Measurements from ENCODE around the gene NDUFA8. TPM values are rescaled to one million over a fixed set of nuclear protein-coding genes. Genes with fewer than 3 reads are reported as not detected.

Gene NDUFA8
- polyA plus RNA-seq, 1 donor (not counting 4 experiments of a cell fraction or from before 2014, with no cell fraction given), result 105 TPM

DNA sequence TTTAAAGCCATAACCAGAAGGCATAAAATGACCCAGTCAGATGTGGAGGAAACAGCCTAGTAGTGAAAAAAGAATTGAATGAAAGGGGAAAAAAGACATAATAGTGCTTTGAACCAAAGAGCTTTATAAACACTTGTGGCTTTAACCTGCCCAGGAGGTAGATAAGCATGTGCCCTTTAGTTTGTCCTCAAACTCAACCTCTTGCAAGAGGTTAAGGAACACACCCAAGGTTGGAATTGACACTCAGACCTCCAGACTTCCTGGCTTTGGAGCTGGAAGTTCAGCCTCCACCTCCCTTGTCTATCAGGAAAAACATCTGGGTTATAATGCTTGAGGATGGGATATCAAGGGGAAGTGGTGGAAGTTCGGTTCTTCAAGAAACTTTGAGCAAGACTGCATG is 16.3 kb downstream of the NDUFA8 start:
- dilution Hi-C loops (cut with MboI; ENCODE audit: extremely low pct_ligation_motif_present, low sequenced_read_pairs), result no loop called here
- Histone ChIP-seq H3K4me3 (ENCODE audit: control insufficient read depth in 2 of 3, extremely low read depth in 1 of 3, insufficient read depth in 2 of 3, low read depth in 1 of 3, low read length in 3 of 3) (no peak overlapping the region), H3K9me1 (ENCODE audit: control insufficient read depth, extremely low read depth, insufficient read depth, low read length) (no peaks in the 10 kb centered on the region), H3K27me3 (ENCODE audit: control insufficient read depth, extremely low read depth, insufficient read depth, low read length) (no peaks in the 10 kb centered on the region), H3K9ac (ENCODE audit: control insufficient read depth, extremely low read depth, insufficient read depth, low read length) (no peak overlapping the region), H4K20me1 (ENCODE audit: control insufficient read depth, extremely low read depth, insufficient read depth, low read length) (peaks cover 7% of the 10 kb centered on the region), H2AFZ (ENCODE audit: control insufficient read depth, low read length) (no peak overlapping the region), H3K79me2 (ENCODE audit: control insufficient read depth, insufficient read depth, low read length) (no peaks in the 10 kb centered on the region), H3K4me1 (ENCODE audit: control insufficient read depth, extremely low read depth, insufficient read depth, low read length) (peaks cover 7% of the 10 kb centered on the region), H3K27ac (ENCODE audit: control insufficient read depth, insufficient read depth, low read length) (no peak overlapping the region), H3K36me3 (ENCODE audit: control insufficient read depth in 2 of 2, extremely low read depth in 1 of 2, insufficient read depth in 2 of 2, low read length in 2 of 2) (peaks cover 13 to 23% of the 10 kb centered on the region in 2 experiments), H3K4me2 (ENCODE audit: control insufficient read depth, extremely low read depth, insufficient read depth, low read depth, low read length) (no peak overlapping the region), H3K9me3 (ENCODE audit: control insufficient read depth, low read depth, low read length) (no peaks in the 10 kb centered on the region)
- FAIRE-seq (no peak), DNase-seq (ENCODE audit: low read depth, low spot score) (no peak)
- TF ChIP-seq EZH2 (IDR thresholded peaks at IDR 0.05; ENCODE audit: low read length), result no peak
- TF ChIP-seq, protein P1, sequence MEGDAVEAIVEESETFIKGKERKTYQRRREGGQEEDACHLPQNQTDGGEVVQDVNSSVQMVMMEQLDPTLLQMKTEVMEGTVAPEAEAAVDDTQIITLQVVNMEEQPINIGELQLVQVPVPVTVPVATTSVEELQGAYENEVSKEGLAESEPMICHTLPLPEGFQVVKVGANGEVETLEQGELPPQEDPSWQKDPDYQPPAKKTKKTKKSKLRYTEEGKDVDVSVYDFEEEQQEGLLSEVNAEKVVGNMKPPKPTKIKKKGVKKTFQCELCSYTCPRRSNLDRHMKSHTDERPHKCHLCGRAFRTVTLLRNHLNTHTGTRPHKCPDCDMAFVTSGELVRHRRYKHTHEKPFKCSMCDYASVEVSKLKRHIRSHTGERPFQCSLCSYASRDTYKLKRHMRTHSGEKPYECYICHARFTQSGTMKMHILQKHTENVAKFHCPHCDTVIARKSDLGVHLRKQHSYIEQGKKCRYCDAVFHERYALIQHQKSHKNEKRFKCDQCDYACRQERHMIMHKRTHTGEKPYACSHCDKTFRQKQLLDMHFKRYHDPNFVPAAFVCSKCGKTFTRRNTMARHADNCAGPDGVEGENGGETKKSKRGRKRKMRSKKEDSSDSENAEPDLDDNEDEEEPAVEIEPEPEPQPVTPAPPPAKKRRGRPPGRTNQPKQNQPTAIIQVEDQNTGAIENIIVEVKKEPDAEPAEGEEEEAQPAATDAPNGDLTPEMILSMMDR (optimal IDR thresholded peaks at IDR 0.05 in 1 of 3, IDR thresholded peaks at IDR 0.05 in 1 of 3, conservative IDR thresholded peaks at IDR 0.05 in 1 of 3; ENCODE audit: extremely low read depth in 1 of 3, insufficient read depth in 2 of 3, low read length in 3 of 3), result no peak

DNA sequence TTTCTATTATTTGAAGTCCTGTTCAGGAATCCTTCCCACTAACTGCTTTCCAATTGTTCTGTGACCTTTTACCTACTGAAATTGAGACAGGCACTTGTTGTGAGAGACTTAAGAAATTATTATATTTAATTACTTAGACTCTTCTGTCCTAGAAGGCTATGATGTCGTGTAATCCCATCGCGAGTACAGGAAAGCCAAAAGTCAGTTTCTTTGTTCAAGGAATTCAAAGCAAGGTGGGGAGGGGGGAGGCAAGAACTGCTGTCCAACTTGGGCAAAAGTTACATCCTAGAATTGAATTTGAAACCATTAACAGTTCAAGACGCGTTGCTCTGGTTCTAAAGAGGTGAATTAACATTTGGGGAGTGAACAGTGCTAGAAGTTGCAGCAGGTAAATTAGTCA is 17.9 kb downstream of the NDUFA8 start:
- Histone ChIP-seq H3K36me3 (ENCODE audit: control insufficient read depth in 2 of 2, extremely low read depth in 1 of 2, insufficient read depth in 2 of 2, low read length in 2 of 2) (peaks cover 12 to 18% of the 10 kb centered on the region in 2 experiments), H3K27ac (ENCODE audit: control insufficient read depth, insufficient read depth, low read length) (no peak overlapping the region), H3K4me2 (ENCODE audit: control insufficient read depth, extremely low read depth, insufficient read depth, low read depth, low read length) (no peak overlapping the region), H3K79me2 (ENCODE audit: control insufficient read depth, insufficient read depth, low read length) (no peaks in the 10 kb centered on the region), H3K9me3 (ENCODE audit: control insufficient read depth, low read depth, low read length) (no peaks in the 10 kb centered on the region), H3K4me1 (ENCODE audit: control insufficient read depth, extremely low read depth, insufficient read depth, low read length) (peaks cover 7% of the 10 kb centered on the region), H2AFZ (ENCODE audit: control insufficient read depth, low read length) (no peak overlapping the region), H3K9me1 (ENCODE audit: control insufficient read depth, extremely low read depth, insufficient read depth, low read length) (no peaks in the 10 kb centered on the region), H3K9ac (ENCODE audit: control insufficient read depth, extremely low read depth, insufficient read depth, low read length) (no peak overlapping the region), H3K4me3 (ENCODE audit: control insufficient read depth in 2 of 3, extremely low read depth in 1 of 3, insufficient read depth in 2 of 3, low read depth in 1 of 3, low read length in 3 of 3) (no peak overlapping the region), H3K27me3 (ENCODE audit: control insufficient read depth, extremely low read depth, insufficient read depth, low read length) (no peaks in the 10 kb centered on the region), H4K20me1 (ENCODE audit: control insufficient read depth, extremely low read depth, insufficient read depth, low read length) (peaks cover 7% of the 10 kb centered on the region)
- dilution Hi-C loops (cut with MboI; ENCODE audit: extremely low pct_ligation_motif_present, low sequenced_read_pairs), result no loop called here
- DNase-seq (ENCODE audit: low read depth, low spot score), result no peak
- TF ChIP-seq EZH2 (IDR thresholded peaks at IDR 0.05; ENCODE audit: low read length), result no peak
- TF ChIP-seq, protein P1 (optimal IDR thresholded peaks at IDR 0.05 in 1 of 3, IDR thresholded peaks at IDR 0.05 in 1 of 3, conservative IDR thresholded peaks at IDR 0.05 in 1 of 3; ENCODE audit: extremely low read depth in 1 of 3, insufficient read depth in 2 of 3, low read length in 3 of 3), result no peak
- no peak for FAIRE-seq
